Stimulated activated CD8-positive, alpha-beta memory T cell treated with anti-CD3 and anti-CD28 coated beads, Interleukin-2, amount 100 ng/mL, for 1 hour (primary cell): ENCODE results near the gene HS3ST6.
"Not testable (repeated sequence)": the region's sequence is repeated elsewhere in the genome, so short reads cannot be mapped to it uniquely, and the experiment has no call there.

Source experiments
- DNase-seq, 2 donors: peaks; one replicate each; pipeline ENCODE4 v3.0.0-alpha.2; 2020; ENCODE audit warnings: low read depth in 2 of 2

The HS3ST6 gene

GRCh38 chr16:1946495-1947368 lies 28.5 kb upstream of the HS3ST6 start:
- DNase-seq: no peak

GRCh38 chr16:1945559-1946391 lies 27.6 kb upstream of the HS3ST6 start:
- DNase-seq: no peak

- no peak for DNase-seq
Observed at GRCh38 chr16:1944612-1945199, 26.5 kb upstream of the HS3ST6 start.

- DNase-seq: peak; percentile 97 to 99
Observed at GRCh38 chr16:1942810-1943726, 24.9 kb upstream of the HS3ST6 start, which contains the start of gene MSRB1. Gene MSRB1, minus strand, starts transcription at chr16:1943199. Its CDS starts 43 bp downstream, at chr16:1943156.

- no peak for DNase-seq
Observed at GRCh38 chr16:1942047-1942809, 24.0 kb upstream of the HS3ST6 start.

GRCh38 chr16:1941162-1942046 lies 23.2 kb upstream of the HS3ST6 start:
- no peak for DNase-seq

GRCh38 chr16:1940273-1941161 lies 22.3 kb upstream of the HS3ST6 start:
- DNase-seq: no peak

- not testable (repeated sequence) for DNase-seq
Observed at GRCh38 chr16:1939833-1940232, 21.6 kb upstream of the HS3ST6 start.

- DNase-seq: no peak
Observed at GRCh38 chr16:1938910-1939309, 20.7 kb upstream of the HS3ST6 start.

GRCh38 chr16:1938316-1938715 lies 20.1 kb upstream of the HS3ST6 start:
- DNase-seq: no peak

- no peak for DNase-seq
Observed at GRCh38 chr16:1936945-1937479, 18.8 kb upstream of the HS3ST6 start.

- no peak for DNase-seq
Observed at GRCh38 chr16:1933097-1933661, 15.0 kb upstream of the HS3ST6 start.

- DNase-seq: no peak
Observed at GRCh38 chr16:1932050-1933028, 14.1 kb upstream of the HS3ST6 start.

- no peak for DNase-seq
Observed at GRCh38 chr16:1930338-1930720, 12.1 kb upstream of the HS3ST6 start.

GRCh38 chr16:1929578-1930337 lies 11.5 kb upstream of the HS3ST6 start:
- DNase-seq: peak; percentile 85 to 90

- DNase-seq: no peak
Observed at GRCh38 chr16:1929105-1929504, 10.9 kb upstream of the HS3ST6 start.
